Activated B cell treated with CpG ODN at 0.5 μM for 24 hours (primary cell): ENCODE measurements around the gene SLC25A28. TPM values are rescaled to one million over a fixed set of nuclear protein-coding genes. Genes with fewer than 3 reads are reported as not detected.
A peak's percentile ranks its signal among the peaks of the same experiment; 100 is the strongest.

Experiments
- ATAC-seq: fragments of 200-7000 bp; cut with Tn5 transposase; one replicate; pipeline ENCODE4 v1.10.0; 2021; ENCODE audit warnings: low read depth, mild to moderate bottlenecking, moderate library complexity
- CTCF ChIA-PET: fragments of 350-600 bp; sonication (Branson Sonifier 250); formaldehyde crosslinking; loops from one replicate; lab custom pipeline; 2021; ENCODE audit warnings: antibody characterized with exemption; lab: Charles Lee
- POLR2A ChIA-PET: fragments of 350-600 bp; sonication (Branson Sonifier 250); formaldehyde crosslinking; loops from one replicate; lab custom pipeline; 2021; ENCODE audit warnings: antibody characterized with exemption; lab: Charles Lee
- DNase-seq: peaks from one replicate; pipeline ENCODE4 v3.0.0; 2022
- H3K27ac Mint-ChIP-seq: one replicate; pipeline ENCODE4 v1.8.0; 2020; ENCODE audit warnings: mixed read lengths
- H3K27me3 Mint-ChIP-seq: one replicate; pipeline ENCODE4 v1.8.0; 2021; ENCODE audit warnings: mixed read lengths
- H3K36me3 Mint-ChIP-seq: one replicate; pipeline ENCODE4 v1.8.0; 2021; ENCODE audit warnings: low read depth, mixed read lengths
- H3K4me1 Mint-ChIP-seq: one replicate; pipeline ENCODE4 v1.8.0; 2021; ENCODE audit warnings: mixed read lengths
- H3K4me3 Mint-ChIP-seq: one replicate; pipeline ENCODE4 v1.8.0; 2020; ENCODE audit warnings: mild to moderate bottlenecking, mixed read lengths
- H3K9me3 Mint-ChIP-seq: one replicate; pipeline ENCODE4 v1.8.0; 2020; ENCODE audit warnings: mixed read lengths
- intact Hi-C: fragments of 100-400 bp; cut with micrococcal nuclease; formaldehyde crosslinking; loops from one replicate; pipeline ENCODE4 v1.15.1; 2024
- total RNA-seq: library from RNA; stranded (reverse); gene quantifications from 2 replicates; pipeline ENCODE4 v1.2.3, GENCODE V29; 2022
- TF ChIP-seq, protein P1 (sequence below): fragments of 200-600 bp; IDR thresholded peaks from one replicate; pipeline ENCODE4 v1.8.0; 2022; ENCODE audit warnings: antibody characterized with exemption, mild to moderate bottlenecking

The SLC25A28 gene
- total RNA-seq, 1 donor from 2014 or later = 47.5 TPM

- POLR2A ChIA-PET = interaction anchor here (0.6 to 4.3 kb wide), 10 partner anchors 10 to 1884 kb away, joined by 3 to 33 read pairs (median 7); partner anchors contain the start of genes COX15, CUTC, ENTPD7 and GOT1
- Mint-ChIP-seq H3K36me3 (peaks cover 3% of the 10 kb centered on the region), H3K27me3 (no peaks in the 10 kb centered on the region), H3K4me3 (peak overlapping the region; percentile 92), H3K4me1 (peaks cover 49% of the 10 kb centered on the region), H3K9me3 (no peaks in the 10 kb centered on the region), H3K27ac (peak overlapping the region; percentile 95)
- TF ChIP-seq, protein P1, sequence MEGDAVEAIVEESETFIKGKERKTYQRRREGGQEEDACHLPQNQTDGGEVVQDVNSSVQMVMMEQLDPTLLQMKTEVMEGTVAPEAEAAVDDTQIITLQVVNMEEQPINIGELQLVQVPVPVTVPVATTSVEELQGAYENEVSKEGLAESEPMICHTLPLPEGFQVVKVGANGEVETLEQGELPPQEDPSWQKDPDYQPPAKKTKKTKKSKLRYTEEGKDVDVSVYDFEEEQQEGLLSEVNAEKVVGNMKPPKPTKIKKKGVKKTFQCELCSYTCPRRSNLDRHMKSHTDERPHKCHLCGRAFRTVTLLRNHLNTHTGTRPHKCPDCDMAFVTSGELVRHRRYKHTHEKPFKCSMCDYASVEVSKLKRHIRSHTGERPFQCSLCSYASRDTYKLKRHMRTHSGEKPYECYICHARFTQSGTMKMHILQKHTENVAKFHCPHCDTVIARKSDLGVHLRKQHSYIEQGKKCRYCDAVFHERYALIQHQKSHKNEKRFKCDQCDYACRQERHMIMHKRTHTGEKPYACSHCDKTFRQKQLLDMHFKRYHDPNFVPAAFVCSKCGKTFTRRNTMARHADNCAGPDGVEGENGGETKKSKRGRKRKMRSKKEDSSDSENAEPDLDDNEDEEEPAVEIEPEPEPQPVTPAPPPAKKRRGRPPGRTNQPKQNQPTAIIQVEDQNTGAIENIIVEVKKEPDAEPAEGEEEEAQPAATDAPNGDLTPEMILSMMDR = no peak
- CTCF ChIA-PET = interaction anchor here (1.1 to 2.9 kb wide), 2 partner anchors 8 to 60 kb away, joined by 4 to 10 read pairs; no protein-coding TSS in a partner anchor
- intact Hi-C loops = loop anchor here (1.0 to 5.0 kb wide), 5 partner anchors 38 to 1174 kb away; partner anchors contain the start of genes COX15, CUTC, ENTPD7 and ERLIN1
- DNase-seq = peak; percentile 80
- peak; percentile 85 for ATAC-seq
Measured at GRCh38 chr10:99620711-99621453, 643 bp upstream of the SLC25A28 start.

DNA sequence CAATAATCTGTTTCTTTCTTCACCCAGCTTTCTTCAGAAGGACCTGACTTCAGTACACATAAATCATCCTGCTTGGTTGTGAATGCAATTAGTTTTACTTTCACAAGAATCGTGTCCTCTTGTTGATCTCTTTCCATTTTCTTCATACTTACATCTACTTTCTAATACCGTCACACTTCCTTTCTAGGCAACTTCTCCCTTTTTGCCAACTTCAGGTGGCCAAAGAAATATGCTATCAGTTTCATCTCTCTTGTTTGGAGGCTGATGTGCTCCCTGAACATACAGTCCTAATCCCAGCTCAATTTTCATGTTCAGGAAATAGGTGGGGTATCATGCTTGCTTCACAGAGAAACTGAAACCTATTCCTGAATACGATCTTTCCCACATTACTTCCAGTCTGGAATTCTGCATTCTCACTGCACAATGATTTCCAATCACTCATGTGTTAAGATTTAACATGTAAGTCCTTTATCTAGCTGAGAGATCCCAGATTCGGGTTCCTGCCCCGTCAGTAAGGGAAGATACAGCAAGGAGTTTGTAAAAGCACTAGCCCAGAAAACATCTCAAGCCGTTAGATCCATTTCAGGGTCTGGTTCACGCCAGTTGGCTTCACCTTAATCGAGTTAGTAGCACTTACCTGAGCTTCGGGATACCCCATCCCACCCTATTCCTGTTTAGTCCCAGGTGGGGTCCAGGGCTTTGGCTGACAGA lies 994 bp downstream of the SLC25A28 start:
- H3K4me3 Mint-ChIP-seq = peak overlapping the region; percentile 83
- H3K36me3 Mint-ChIP-seq = peaks cover 11% of the 10 kb centered on the region
- TF ChIP-seq, protein P1 = no peak
- H3K4me1 Mint-ChIP-seq = peaks cover 56% of the 10 kb centered on the region
- no peak for ATAC-seq
- H3K9me3 Mint-ChIP-seq = no peaks in the 10 kb centered on the region
- no peak for DNase-seq
- intact Hi-C loops = loop anchor here (2.0 to 10.0 kb wide), 4 partner anchors 48 to 1486 kb away; no protein-coding TSS in a partner anchor
- H3K27me3 Mint-ChIP-seq = no peaks in the 10 kb centered on the region
- POLR2A ChIA-PET = interaction anchor here (0.8 to 4.3 kb wide), 6 partner anchors 10 to 189 kb away, joined by 3 to 33 read pairs (median 6); partner anchors contain the start of genes COX15, CUTC, ENTPD7 and GOT1
- CTCF ChIA-PET = interaction anchor here (1.1 to 2.9 kb wide), 3 partner anchors 9 to 183 kb away, joined by 3 to 10 read pairs (median 4); no protein-coding TSS in a partner anchor
- peak overlapping the region; percentile 72 for H3K27ac Mint-ChIP-seq

DNA sequence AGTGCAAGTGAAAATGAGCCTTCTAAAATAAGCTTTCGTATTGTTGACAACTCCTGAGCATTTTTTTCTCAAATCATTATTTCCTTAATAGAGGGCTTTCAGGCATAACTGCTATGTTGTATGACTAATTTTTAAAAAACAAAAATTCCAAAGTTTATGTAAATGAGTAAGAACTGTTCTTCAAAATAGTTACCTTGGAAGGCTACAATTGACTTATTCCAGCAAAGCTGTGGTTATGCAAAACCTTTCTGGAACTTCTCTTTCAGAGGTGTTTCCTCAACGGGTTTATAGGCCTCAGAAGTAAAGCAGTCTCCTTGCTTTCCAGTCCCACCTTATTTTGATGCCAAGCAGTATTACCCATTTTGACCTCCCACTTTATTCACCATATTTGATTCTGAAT lies 2.5 kb downstream of the SLC25A28 start:
- intact Hi-C loops = loop anchor here (2.0 to 10.0 kb wide), 4 partner anchors 47 to 1485 kb away; no protein-coding TSS in a partner anchor
- ATAC-seq (no peak), DNase-seq (no peak)
- Mint-ChIP-seq H3K9me3 (no peaks in the 10 kb centered on the region), H3K36me3 (peaks cover 24% of the 10 kb centered on the region), H3K27ac (peak overlapping the region; percentile 41), H3K27me3 (no peaks in the 10 kb centered on the region), H3K4me3 (no peak overlapping the region), H3K4me1 (peaks cover 56% of the 10 kb centered on the region)
- ChIA-PET POLR2A (interaction anchor here (1.3 kb wide), 1 partner anchor 187 kb away, joined by 4 read pairs; the partner anchor contains the start of gene GOT1), CTCF (interaction anchor here (1.3 to 3.1 kb wide), 2 partner anchors 57 to 182 kb away, joined by 4 to 23 read pairs; no protein-coding TSS in a partner anchor)
- TF ChIP-seq, protein P1 = no peak

- Mint-ChIP-seq H3K9me3 (no peaks in the 10 kb centered on the region), H3K4me1 (peaks cover 59% of the 10 kb centered on the region), H3K27me3 (no peaks in the 10 kb centered on the region), H3K4me3 (no peak overlapping the region), H3K36me3 (peaks cover 45% of the 10 kb centered on the region), H3K27ac (peak overlapping the region; percentile 2)
- ChIA-PET CTCF (interaction anchor here (2.8 to 9.1 kb wide), 3 partner anchors 54 to 223 kb away, joined by 11 to 150 read pairs (median 23); no protein-coding TSS in a partner anchor), POLR2A (interaction anchor here (1.5 kb wide), 1 partner anchor 185 kb away, joined by 8 read pairs; the partner anchor contains the start of gene GOT1)
- no peak for DNase-seq
- intact Hi-C loops = loop anchor here (5.0 to 10.0 kb wide), 2 partner anchors 99 to 1148 kb away; no protein-coding TSS in a partner anchor
- ATAC-seq = no peak
- TF ChIP-seq, protein P1 = no peak
Measured at GRCh38 chr10:99615426-99615825, 4.8 kb downstream of the SLC25A28 start.
